Ishikawa (cell line): ENCODE measurements around the gene RAB1B.

Source experiments
- CEBPB ChIP-seq: IDR thresholded peaks from 2 replicates; pipeline ENCODE4 v1.6.1; 2012
- CREB1 ChIP-seq: IDR thresholded peaks from 2 replicates; pipeline ENCODE4 v1.6.1; 2012; ENCODE audit warnings: low read depth
- EGR1 ChIP-seq: IDR thresholded peaks from 2 replicates; pipeline ENCODE4 v1.6.1; 2012
- EP300 ChIP-seq: IDR thresholded peaks from 2 replicates; pipeline ENCODE4 v1.6.1; 2012; ENCODE audit warnings: borderline replicate concordance
- FOXM1 ChIP-seq: IDR thresholded peaks from 2 replicates; pipeline ENCODE4 v1.6.1; 2012; ENCODE audit warnings: low read depth, borderline replicate concordance
- NFIC ChIP-seq: IDR thresholded peaks from 2 replicates; pipeline ENCODE4 v1.6.1; 2012
- RAD21 ChIP-seq: IDR thresholded peaks from 2 replicates; pipeline ENCODE4 v1.6.1; 2012; ENCODE audit warnings: low read depth
- TAF1 ChIP-seq: IDR thresholded peaks from 2 replicates; pipeline ENCODE4 v1.6.1; 2012; ENCODE audit warnings: low read depth, mild to moderate bottlenecking
- TCF12 ChIP-seq: IDR thresholded peaks from 2 replicates; pipeline ENCODE4 v1.6.1; 2012; ENCODE audit warnings: low read depth
- TEAD4 ChIP-seq: IDR thresholded peaks from 2 replicates; pipeline ENCODE4 v1.6.1; 2012
- USF1 ChIP-seq: IDR thresholded peaks from 2 replicates; pipeline ENCODE4 v1.6.1; 2012
- YY1 ChIP-seq: IDR thresholded peaks from 2 replicates; pipeline ENCODE4 v1.6.1; 2012; ENCODE audit warnings: low read depth
- ZBTB7A ChIP-seq: IDR thresholded peaks from 2 replicates; pipeline ENCODE4 v1.6.1; 2012; ENCODE audit warnings: low read depth
- TF ChIP-seq, protein P1 (sequence below): IDR thresholded peaks from 2 replicates; pipeline ENCODE4 v1.6.1; 2012; ENCODE audit warnings: low read depth, mild to moderate bottlenecking
- TF ChIP-seq, protein P2 (sequence below): IDR thresholded peaks from 2 replicates; pipeline ENCODE4 v1.6.1; 2012

The RAB1B gene

DNA sequence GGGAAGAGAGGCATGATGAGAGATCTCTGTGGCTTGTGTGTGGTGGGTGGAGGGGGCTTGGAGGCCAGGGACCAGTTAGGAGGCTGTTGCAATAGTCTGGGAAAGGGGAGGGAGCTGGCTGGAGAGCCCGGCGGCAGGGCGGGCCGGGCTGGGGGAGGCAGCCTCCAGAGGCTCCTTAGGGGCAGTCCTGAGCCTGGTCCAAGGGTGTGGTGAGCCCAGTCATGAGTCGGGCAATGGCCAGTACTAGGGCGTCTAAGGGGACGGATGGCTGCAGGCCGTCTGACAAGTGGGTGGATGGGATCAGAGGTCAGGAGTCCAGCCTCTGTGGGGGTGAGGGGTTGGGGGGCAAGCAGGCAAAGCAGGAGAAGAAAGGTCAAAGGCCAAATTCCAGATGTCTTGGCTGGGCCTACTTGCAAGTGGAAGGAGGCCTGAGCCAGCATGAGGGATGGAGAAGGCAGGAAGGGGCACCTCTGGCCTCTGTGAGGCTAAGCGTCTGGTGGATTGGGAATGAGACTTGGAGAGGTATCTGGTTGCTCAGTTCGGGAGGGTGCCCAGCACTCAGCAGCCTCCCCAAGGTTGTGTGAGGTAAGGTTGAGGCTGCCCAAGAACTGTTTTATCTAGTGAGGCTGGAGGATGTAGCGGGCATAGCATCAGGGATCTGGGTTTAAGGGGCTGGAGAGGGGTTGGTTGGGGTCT lies 54.4 kb downstream of the RAB1B start:
- TF ChIP-seq RAD21 (no peak), EGR1 (no peak), ZBTB7A (no peak), NFIC (no peak), TCF12 (no peak), TAF1 (no peak), CEBPB (no peak), YY1 (no peak), CREB1 (no peak), EP300 (no peak), USF1 (no peak)
- TF ChIP-seq, protein P1, sequence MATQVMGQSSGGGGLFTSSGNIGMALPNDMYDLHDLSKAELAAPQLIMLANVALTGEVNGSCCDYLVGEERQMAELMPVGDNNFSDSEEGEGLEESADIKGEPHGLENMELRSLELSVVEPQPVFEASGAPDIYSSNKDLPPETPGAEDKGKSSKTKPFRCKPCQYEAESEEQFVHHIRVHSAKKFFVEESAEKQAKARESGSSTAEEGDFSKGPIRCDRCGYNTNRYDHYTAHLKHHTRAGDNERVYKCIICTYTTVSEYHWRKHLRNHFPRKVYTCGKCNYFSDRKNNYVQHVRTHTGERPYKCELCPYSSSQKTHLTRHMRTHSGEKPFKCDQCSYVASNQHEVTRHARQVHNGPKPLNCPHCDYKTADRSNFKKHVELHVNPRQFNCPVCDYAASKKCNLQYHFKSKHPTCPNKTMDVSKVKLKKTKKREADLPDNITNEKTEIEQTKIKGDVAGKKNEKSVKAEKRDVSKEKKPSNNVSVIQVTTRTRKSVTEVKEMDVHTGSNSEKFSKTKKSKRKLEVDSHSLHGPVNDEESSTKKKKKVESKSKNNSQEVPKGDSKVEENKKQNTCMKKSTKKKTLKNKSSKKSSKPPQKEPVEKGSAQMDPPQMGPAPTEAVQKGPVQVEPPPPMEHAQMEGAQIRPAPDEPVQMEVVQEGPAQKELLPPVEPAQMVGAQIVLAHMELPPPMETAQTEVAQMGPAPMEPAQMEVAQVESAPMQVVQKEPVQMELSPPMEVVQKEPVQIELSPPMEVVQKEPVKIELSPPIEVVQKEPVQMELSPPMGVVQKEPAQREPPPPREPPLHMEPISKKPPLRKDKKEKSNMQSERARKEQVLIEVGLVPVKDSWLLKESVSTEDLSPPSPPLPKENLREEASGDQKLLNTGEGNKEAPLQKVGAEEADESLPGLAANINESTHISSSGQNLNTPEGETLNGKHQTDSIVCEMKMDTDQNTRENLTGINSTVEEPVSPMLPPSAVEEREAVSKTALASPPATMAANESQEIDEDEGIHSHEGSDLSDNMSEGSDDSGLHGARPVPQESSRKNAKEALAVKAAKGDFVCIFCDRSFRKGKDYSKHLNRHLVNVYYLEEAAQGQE, result no peak

DNA sequence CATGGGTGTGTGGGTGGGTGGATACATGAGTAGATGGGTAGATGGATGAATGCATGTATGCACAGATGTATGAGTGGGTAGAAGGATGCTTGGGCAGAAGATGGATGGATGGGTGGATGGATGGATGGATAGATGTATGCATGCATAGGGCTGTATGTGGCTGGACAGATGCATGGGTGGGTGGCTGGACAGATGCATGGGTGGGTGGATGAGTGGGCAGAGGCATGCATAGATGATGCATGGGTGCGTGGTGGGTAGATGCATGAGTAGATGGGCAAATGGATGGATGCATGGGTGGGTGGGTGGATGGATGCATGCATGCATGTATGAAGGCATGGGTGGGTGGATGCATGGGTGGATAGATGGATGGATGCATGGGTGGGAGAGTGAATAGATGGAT lies 55.2 kb downstream of the RAB1B start:
- TF ChIP-seq CEBPB (no peak), EGR1 (no peak), ZBTB7A (no peak), CREB1 (no peak), RAD21 (no peak), FOXM1 (no peak), TCF12 (no peak), TEAD4 (no peak), USF1 (no peak), TAF1 (no peak), YY1 (no peak), NFIC (no peak), EP300 (no peak)
- TF ChIP-seq, protein P2, sequence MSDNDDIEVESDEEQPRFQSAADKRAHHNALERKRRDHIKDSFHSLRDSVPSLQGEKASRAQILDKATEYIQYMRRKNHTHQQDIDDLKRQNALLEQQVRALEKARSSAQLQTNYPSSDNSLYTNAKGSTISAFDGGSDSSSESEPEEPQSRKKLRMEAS, result no peak
- TF ChIP-seq, protein P1, result no peak

GRCh38 chr11:66324664-66325063 lies 56.2 kb downstream of the RAB1B start:
- TF ChIP-seq TAF1 (no peak), EP300 (no peak)

DNA sequence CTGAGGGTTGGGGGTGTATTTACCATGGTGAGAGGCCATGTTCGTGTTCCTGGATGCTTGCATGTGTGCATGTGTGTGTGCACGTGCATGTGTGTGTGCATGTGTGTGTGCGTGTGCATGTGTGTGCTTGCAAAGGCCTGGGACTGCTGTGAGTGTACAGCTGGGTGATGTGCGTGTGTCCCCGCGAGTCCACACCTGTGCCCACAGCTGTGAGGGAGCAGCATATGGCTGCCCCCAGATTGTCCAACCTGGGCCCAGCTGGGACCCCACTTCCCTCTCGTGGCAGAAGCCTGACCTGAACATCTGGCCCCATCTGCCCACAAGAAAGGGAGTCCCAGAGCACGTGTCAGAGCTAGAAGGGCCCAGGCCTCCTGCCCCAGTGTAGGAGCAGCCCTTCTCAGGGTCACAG lies 56.8 kb downstream of the RAB1B start:
- TF ChIP-seq TAF1, result no peak
- no peak for TF ChIP-seq TEAD4

DNA sequence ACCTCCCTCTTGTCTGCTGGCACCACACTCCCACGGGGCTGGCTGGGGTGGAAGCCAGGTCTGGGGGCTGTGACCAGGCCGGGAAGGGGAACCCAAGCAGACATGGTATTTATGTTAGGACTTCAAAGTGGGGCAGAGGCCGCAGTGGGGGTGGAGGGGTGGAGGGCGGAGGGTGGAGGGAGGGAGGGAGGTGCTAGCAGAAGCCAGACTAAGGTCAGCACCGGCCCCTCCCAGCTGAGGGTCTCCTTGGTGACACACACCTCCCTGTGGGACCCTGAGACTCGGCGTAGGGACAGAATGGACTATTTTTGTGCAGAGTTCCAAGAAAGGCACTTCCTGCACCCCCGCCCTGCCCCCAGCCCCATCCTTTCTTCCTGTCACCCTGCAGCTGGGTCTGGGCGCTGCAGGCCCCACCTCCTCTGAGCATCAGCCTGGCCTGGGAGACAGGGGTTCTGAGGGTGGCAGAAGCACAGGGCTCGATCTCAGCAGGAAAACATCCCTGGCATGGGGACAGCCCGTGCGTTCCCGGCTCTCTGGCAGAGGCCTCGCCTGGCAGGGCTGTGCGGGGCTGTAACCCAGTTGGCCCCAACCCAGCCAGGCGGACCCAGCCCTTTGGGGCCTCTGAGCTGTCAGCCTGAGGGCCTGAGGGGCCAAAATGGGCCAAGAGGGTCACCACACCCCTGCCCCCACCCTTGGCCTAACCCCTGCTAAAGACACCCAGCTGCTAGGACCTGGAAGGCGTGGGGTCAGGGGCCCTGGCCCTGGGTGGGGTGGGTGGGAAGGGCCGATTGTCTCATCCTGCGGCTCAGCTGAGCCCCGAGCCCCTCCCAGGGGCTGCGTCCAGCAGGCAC lies 58.0 kb downstream of the RAB1B start:
- TF ChIP-seq RAD21 (no peak), TEAD4 (no peak), CEBPB (no peak), USF1 (no peak), CREB1 (no peak), NFIC (no peak), YY1 (no peak), EGR1 (no peak), TAF1 (no peak), TCF12 (no peak), FOXM1 (no peak), EP300 (no peak), ZBTB7A (no peak)
- TF ChIP-seq, protein P2, result no peak
- TF ChIP-seq, protein P1, result no peak
